Lower leg skin (tissue), 4 donors: ENCODE measurements around the gene AP3D1. TPM values are rescaled to one million over a fixed set of nuclear protein-coding genes. Genes with fewer than 3 reads are reported as not detected.

ENCODE experiments used
- DNase-seq, 2 donors: peaks; one replicate each; pipeline ENCODE4 v3.0.0-alpha.2; 2019; ENCODE audit warnings: low spot score in 2 of 2
- H3K4me3 ChIP-seq: fragments of 200-600 bp; sonication (generic); 2 replicates; pipeline ENCODE4 v1.5.1; 2017; ENCODE audit warnings: mild to moderate bottlenecking, low read depth; ENCODE audit not compliant: poor library complexity, severe bottlenecking
- POLR2A ChIP-seq, 2 donors: fragments of 450-650 bp; IDR thresholded peaks; one replicate each; pipeline ENCODE4 v1.6.1; 2016 to 2017; ENCODE audit warnings: antibody characterized with exemption in 2 of 2, mild to moderate bottlenecking in 1 of 2, moderate library complexity in 1 of 2
- WGBS, 2 donors: methylation state at CpG; one replicate each; pipeline ENCODE4 v1.1.5; 2018; 5-methylcytosine and 5-hydroxymethylcytosine counted together
- intact Hi-C: fragments of 100-400 bp; cut with DNase I; formaldehyde crosslinking; loops from one replicate; pipeline ENCODE4 v1.15.0; 2023; ENCODE audit warnings: low total_unique reads
- total RNA-seq, 4 donors: library from RNA; depleted of rRNA; stranded (reverse); fragments of >200 nt; gene quantifications; one replicate each; pipeline ENCODE4 v1.1.0, GENCODE V29; 2016
- TF ChIP-seq, protein P1 (sequence below), 3 donors: fragments of 450-650 bp; IDR thresholded peaks; one replicate each; pipeline ENCODE4 v1.5.1; 2016; ENCODE audit warnings: antibody characterized with exemption in 3 of 3, mild to moderate bottlenecking in 3 of 3, moderate library complexity in 2 of 3

Gene AP3D1
- total RNA-seq, 4 donors from 2014 or later = 46.5 to 84.7 (median 71.8) TPM

DNA sequence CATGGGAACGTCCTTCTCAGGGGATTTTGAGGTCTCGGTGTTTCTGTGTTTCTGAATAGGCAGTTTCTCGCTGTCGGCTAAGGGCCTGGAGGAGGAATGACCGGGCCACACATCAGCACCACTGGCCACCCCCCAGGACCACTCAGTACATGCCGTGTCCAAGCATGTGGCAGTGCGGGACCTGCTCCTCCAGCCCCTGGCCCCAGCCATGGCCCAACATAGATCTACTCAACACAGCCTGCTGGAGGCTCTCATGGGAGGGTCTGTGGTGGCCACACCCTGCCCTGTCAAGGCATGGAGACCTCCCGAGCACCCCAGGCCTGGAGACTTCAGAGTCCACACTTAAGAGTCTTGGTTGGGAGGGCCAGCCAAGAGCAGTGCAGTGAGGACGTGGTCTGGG, 37.1 kb downstream of the AP3D1 start:
- intact Hi-C loops = no loop called here
- WGBS, 2 donors = 92 to 95% methylated on average over 7 to 8 of the region's 9 CpGs
- H3K4me3 ChIP-seq = no peak overlapping the region
- TF ChIP-seq, protein P1, sequence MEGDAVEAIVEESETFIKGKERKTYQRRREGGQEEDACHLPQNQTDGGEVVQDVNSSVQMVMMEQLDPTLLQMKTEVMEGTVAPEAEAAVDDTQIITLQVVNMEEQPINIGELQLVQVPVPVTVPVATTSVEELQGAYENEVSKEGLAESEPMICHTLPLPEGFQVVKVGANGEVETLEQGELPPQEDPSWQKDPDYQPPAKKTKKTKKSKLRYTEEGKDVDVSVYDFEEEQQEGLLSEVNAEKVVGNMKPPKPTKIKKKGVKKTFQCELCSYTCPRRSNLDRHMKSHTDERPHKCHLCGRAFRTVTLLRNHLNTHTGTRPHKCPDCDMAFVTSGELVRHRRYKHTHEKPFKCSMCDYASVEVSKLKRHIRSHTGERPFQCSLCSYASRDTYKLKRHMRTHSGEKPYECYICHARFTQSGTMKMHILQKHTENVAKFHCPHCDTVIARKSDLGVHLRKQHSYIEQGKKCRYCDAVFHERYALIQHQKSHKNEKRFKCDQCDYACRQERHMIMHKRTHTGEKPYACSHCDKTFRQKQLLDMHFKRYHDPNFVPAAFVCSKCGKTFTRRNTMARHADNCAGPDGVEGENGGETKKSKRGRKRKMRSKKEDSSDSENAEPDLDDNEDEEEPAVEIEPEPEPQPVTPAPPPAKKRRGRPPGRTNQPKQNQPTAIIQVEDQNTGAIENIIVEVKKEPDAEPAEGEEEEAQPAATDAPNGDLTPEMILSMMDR (IDR thresholded peaks at IDR 0.05) = no peak
- no peak for TF ChIP-seq POLR2A (IDR thresholded peaks at IDR 0.05)
- DNase-seq = no peak

DNA sequence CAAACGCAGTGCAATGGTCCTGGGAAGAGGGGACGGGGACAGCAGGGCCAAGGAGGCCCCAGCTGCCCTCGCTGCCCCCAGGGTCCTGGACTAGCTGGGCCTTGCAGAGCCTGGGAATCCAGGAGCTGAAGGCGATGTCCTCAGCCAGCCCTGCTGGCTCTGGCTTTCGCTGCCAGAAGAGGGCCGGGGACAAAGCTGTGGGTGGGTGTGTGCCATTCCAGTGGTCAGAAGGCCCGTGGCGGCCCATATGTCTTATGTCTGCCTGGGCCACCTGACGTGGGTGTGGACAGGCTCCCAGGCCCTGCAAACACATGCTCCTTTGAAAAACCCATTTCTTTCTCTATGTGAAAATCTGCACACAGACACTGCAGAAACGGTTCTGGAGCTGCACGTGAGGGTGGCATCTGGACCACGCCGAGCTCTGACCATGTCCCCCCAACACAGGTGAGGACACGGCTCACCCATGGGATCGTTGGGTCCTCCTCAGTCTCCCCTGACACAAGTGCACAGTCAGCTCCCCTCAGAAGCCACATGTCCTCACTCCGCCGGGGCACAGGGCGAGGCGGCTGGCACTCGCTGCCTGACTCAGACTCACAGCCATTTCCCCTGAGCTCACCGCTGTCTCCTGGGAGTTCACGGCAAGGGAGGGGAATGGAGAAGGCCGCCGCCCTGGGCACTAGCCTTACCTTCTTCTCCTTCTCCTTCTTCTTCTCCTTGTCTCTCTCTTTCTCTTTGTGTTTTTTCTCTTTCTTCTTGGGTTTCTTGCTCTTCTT, 37.7 kb downstream of the AP3D1 start:
- intact Hi-C loops = no loop called here
- no peak for DNase-seq
- 88 to 90% methylated on average over 23 to 24 of the region's 24 CpGs for WGBS, 2 donors
- H3K4me3 ChIP-seq = no peak overlapping the region
- TF ChIP-seq, protein P1 (IDR thresholded peaks at IDR 0.05) = no peak

DNA sequence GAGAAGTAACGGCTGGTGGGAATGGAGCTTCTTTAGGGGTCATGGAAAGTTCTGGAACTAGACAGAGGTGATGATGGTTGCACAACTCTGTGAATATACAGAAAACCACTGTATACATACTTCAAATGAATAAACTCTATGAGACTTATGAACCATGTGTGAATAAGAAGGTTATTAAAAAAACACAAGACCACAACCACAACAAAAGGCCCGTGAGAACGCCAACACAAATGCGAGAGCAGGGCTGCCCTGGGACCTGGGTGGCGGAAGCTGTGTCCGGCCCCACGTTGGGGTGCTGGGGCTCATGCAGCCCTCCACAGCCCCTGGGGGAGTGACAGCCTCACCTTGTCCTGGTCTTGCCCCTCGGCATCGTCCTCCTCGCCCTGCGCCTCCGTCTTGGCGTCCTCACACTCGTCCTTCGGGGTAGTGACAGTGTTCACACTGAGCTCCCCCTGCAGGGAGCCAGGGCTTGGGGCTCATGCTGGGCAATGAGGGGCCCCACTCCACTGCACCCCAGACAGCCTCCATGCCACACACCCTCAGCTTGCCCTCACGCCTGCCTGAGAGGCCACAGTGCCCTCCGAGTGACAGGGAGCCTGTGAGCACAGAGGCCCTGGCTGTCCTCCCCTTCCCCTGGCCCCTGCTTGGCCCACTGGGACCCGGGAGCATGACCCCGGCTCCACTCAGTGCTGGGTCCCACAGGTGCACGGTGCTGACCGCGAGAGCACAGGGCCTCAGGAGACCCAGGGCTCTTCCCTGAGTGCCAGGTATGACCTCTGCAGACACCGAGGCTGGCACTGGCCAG, 38.6 kb downstream of the AP3D1 start:
- H3K4me3 ChIP-seq = no peak overlapping the region
- DNase-seq = no peak
- 84 to 85% methylated on average over 15 to 23 of the region's 23 CpGs for WGBS, 2 donors
- TF ChIP-seq, protein P1 (IDR thresholded peaks at IDR 0.05) = no peak
- no peak for TF ChIP-seq POLR2A (IDR thresholded peaks at IDR 0.05)
- intact Hi-C loops = no loop called here

DNA sequence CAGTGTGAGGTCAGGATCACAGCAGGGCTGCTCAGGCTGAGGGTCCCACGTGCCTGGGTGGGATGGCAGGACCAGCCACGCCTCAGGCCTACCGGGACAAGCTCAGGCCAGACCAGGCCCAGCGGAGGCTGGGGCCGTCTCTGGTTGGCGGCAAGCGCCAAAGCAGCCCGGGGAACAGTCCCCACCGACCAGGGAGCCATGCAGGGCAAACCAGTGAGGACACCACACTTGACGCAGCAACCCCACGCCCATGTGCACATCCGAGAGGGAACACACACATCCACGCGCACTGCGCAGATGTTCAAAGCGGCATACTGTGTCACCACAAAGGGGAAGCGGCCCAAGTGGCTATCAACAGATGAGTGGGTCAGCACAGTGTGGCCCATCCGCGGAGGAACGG, 39.5 kb downstream of the AP3D1 start:
- TF ChIP-seq, protein P1 (IDR thresholded peaks at IDR 0.05) = no peak
- no peak for TF ChIP-seq POLR2A (IDR thresholded peaks at IDR 0.05)
- no peak overlapping the region for H3K4me3 ChIP-seq
- intact Hi-C loops = no loop called here
- 89 to 91% methylated on average over 20 of the region's 20 CpGs for WGBS, 2 donors
- no peak for DNase-seq

DNA sequence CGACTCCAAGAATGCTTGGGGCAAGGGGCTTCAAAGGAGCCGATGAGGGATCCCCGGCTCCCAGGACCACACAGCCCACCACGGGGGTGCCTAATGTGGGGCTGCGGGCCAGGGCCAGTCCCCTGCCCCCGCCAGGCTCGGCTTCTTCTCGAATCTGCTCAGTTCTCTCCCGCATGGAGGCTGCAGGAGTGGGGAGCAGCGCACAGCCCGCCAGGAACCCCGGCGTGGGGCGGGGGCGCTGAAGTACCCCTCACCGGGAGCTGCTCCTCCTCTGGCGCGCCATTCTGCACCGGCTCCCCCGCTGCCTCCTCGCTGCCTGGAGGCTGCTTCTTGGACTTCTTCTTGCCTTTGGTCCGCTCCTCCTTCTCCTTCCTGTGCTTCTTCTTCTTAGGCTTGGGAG, 39.9 kb downstream of the AP3D1 start:
- 96% methylated on average over 21 to 22 of the region's 22 CpGs for WGBS, 2 donors
- H3K4me3 ChIP-seq = no peak overlapping the region
- TF ChIP-seq, protein P1 (IDR thresholded peaks at IDR 0.05) = no peak
- no peak for TF ChIP-seq POLR2A (IDR thresholded peaks at IDR 0.05)
- no peak for DNase-seq
- intact Hi-C loops = no loop called here
